COLO668 (cell line): ENCODE measurements around the gene LIPC.

Experiments
- DNase-seq: peaks from one replicate; lab custom pipeline; 2025; ENCODE audit not compliant: unreplicated experiment; lab: John Stamatoyannopoulos, UW

LIPC gene

GRCh38 chr15:58431221-58432149 lies at the start of gene LIPC:
LIPC (plus strand) TSS chr15:58431991; CDS start chr15:58432033, 42 bp downstream.
- DNase-seq: no peak

- DNase-seq: no peak
Observed at GRCh38 chr15:58383876-58384275, 47.9 kb upstream of the LIPC start.

- no peak for DNase-seq
Observed at GRCh38 chr15:58384667-58385066, 47.1 kb upstream of the LIPC start.

GRCh38 chr15:58386081-58386480 lies 45.7 kb upstream of the LIPC start:
- no peak for DNase-seq

- no peak for DNase-seq
Observed at GRCh38 chr15:58386641-58387040, 45.1 kb upstream of the LIPC start.

GRCh38 chr15:58387130-58387529 lies 44.7 kb upstream of the LIPC start:
- DNase-seq: no peak

GRCh38 chr15:58388211-58388610 lies 43.6 kb upstream of the LIPC start:
- no peak for DNase-seq

- no peak for DNase-seq
Observed at GRCh38 chr15:58390118-58390517, 41.7 kb upstream of the LIPC start.

- DNase-seq: no peak
Observed at GRCh38 chr15:58390655-58391054, 41.1 kb upstream of the LIPC start.

GRCh38 chr15:58391088-58391487 lies 40.7 kb upstream of the LIPC start:
- DNase-seq: no peak

GRCh38 chr15:58392141-58392540 lies 39.6 kb upstream of the LIPC start:
- DNase-seq: no peak

- no peak for DNase-seq
Observed at GRCh38 chr15:58392611-58393161, 39.1 kb upstream of the LIPC start.

GRCh38 chr15:58393241-58393662 lies 38.5 kb upstream of the LIPC start:
- no peak for DNase-seq

GRCh38 chr15:58396181-58396580 lies 35.6 kb upstream of the LIPC start:
- DNase-seq: no peak

- no peak for DNase-seq
Observed at GRCh38 chr15:58398071-58398470, 33.7 kb upstream of the LIPC start.

GRCh38 chr15:58398643-58399042 lies 33.1 kb upstream of the LIPC start:
- no peak for DNase-seq

- DNase-seq: no peak
Observed at GRCh38 chr15:58399739-58400138, 32.1 kb upstream of the LIPC start.

GRCh38 chr15:58401276-58401675 lies 30.5 kb upstream of the LIPC start:
- DNase-seq: no peak

GRCh38 chr15:58401991-58402649 lies 29.7 kb upstream of the LIPC start:
- no peak for DNase-seq

- no peak for DNase-seq
Observed at GRCh38 chr15:58403581-58403980, 28.2 kb upstream of the LIPC start.

- no peak for DNase-seq
Observed at GRCh38 chr15:58404020-58404419, 27.8 kb upstream of the LIPC start.

GRCh38 chr15:58404722-58405121 lies 27.1 kb upstream of the LIPC start:
- no peak for DNase-seq
